ENCODE results near the gene ADCY3. TPM values are rescaled to one million over a fixed set of nuclear protein-coding genes. Genes with fewer than 3 reads are reported as not detected.

ADCY3 gene
- total RNA-seq, 1 donor from 2014 or later, result 38.6 TPM

DNA sequence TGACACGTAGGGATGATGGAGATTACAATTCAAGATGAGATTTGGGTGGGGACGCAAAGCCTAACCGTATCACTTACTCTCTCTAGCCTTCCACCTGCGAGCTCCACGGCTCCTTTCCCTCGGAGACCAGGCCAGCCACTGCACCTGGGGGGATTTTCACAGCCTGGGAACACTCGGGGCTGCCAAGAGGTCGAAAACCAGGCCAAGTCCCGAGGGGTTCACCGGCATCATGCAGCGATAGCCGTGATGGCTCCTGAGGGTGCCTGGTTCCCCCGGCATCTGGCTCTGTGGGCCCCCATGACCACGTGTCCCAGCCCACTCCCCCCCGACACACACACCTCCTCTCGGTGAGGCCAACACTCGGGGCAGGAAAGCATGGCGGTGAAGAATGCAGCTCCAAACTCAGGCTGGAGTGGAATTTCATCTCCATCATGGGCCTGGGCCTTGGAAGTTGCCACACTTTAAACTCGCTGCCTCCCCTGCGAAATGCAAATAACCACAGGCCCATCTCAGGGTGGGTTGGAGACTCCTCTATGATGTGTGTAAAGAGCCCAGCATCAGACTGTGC lies 32.6 kb downstream of the ADCY3 start:
- peaks cover 5% of the 10 kb centered on the region for H3K36me3 Mint-ChIP-seq
- DNase-seq (ENCODE audit: low spot score in 2 of 2, unreplicated experiment in 2 of 2), result no peak
- H3K4me1 Mint-ChIP-seq, result no peaks in the 10 kb centered on the region
- H3K27me3 Mint-ChIP-seq (ENCODE audit: low read depth), result no peaks in the 10 kb centered on the region
- H3K27ac Mint-ChIP-seq, result no peak overlapping the region
- peaks cover 3% of the 10 kb centered on the region for H3K9me3 Mint-ChIP-seq
- no peak overlapping the region for H3K4me3 Mint-ChIP-seq
- TF ChIP-seq, protein P1, sequence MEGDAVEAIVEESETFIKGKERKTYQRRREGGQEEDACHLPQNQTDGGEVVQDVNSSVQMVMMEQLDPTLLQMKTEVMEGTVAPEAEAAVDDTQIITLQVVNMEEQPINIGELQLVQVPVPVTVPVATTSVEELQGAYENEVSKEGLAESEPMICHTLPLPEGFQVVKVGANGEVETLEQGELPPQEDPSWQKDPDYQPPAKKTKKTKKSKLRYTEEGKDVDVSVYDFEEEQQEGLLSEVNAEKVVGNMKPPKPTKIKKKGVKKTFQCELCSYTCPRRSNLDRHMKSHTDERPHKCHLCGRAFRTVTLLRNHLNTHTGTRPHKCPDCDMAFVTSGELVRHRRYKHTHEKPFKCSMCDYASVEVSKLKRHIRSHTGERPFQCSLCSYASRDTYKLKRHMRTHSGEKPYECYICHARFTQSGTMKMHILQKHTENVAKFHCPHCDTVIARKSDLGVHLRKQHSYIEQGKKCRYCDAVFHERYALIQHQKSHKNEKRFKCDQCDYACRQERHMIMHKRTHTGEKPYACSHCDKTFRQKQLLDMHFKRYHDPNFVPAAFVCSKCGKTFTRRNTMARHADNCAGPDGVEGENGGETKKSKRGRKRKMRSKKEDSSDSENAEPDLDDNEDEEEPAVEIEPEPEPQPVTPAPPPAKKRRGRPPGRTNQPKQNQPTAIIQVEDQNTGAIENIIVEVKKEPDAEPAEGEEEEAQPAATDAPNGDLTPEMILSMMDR (IDR thresholded peaks at IDR 0.05; ENCODE audit: unreplicated experiment), result no peak

DNA sequence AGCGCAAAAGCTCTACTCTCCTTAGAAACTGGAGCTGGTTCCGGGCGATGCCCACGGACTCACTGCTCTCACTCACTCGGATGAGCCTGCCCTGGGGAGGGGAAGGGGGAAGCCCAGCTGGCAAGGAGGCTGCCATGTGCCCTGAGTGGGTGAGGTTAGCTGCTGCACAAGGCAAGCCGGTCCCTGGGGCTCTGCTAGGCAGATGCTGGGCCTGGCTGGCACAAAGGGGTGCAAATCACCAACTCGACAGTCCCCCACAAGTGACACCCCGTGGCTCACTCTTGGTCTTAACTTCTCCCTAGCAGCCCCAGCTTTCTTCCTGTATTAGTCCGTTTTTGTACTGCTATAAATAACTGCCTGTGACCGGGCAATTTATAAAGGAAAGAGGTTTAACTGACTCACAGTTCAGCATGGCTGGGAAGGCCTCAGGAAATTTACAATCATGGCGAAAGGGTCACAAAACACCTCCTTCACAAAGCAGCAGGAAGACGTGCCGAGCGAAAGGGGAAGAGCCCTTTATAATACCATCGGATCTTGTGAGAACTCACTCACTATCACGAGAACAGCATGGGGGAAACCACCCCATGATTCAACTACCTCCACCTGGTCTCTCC lies 33.2 kb downstream of the ADCY3 start:
- H3K4me1 Mint-ChIP-seq, result no peaks in the 10 kb centered on the region
- TF ChIP-seq, protein P1 (IDR thresholded peaks at IDR 0.05; ENCODE audit: unreplicated experiment), result no peak
- H3K36me3 Mint-ChIP-seq, result peaks cover 5% of the 10 kb centered on the region
- H3K9me3 Mint-ChIP-seq, result no peaks in the 10 kb centered on the region
- no peaks in the 10 kb centered on the region for H3K27me3 Mint-ChIP-seq (ENCODE audit: low read depth)
- H3K4me3 Mint-ChIP-seq, result no peak overlapping the region
- no peak overlapping the region for H3K27ac Mint-ChIP-seq
- DNase-seq (ENCODE audit: low spot score in 2 of 2, unreplicated experiment in 2 of 2), result no peak

DNA sequence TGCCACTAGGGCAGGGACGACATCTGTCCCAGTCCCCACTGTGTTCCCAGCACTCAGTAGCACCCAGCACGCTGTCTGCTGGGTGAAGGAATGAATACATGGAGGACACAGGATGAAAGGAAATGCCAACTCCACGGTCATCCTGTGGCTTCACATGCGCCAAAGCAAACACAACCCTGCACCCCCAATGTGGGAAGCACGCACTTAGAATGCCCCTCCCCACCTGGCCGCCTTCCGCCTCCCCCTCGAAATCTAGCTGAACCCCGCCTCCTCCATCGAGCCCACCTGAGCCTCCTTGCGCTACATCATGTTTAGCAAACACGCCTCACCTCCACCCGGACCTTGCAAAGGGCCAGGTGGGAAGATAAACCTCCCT lies 33.9 kb downstream of the ADCY3 start:
- Mint-ChIP-seq H3K9me3 (no peaks in the 10 kb centered on the region), H3K36me3 (peaks cover 2% of the 10 kb centered on the region), H3K27me3 (ENCODE audit: low read depth) (no peaks in the 10 kb centered on the region), H3K4me3 (no peak overlapping the region), H3K27ac (no peak overlapping the region), H3K4me1 (no peaks in the 10 kb centered on the region)
- TF ChIP-seq, protein P1 (IDR thresholded peaks at IDR 0.05; ENCODE audit: unreplicated experiment), result no peak
- DNase-seq (ENCODE audit: low spot score in 2 of 2, unreplicated experiment in 2 of 2), result no peak

DNA sequence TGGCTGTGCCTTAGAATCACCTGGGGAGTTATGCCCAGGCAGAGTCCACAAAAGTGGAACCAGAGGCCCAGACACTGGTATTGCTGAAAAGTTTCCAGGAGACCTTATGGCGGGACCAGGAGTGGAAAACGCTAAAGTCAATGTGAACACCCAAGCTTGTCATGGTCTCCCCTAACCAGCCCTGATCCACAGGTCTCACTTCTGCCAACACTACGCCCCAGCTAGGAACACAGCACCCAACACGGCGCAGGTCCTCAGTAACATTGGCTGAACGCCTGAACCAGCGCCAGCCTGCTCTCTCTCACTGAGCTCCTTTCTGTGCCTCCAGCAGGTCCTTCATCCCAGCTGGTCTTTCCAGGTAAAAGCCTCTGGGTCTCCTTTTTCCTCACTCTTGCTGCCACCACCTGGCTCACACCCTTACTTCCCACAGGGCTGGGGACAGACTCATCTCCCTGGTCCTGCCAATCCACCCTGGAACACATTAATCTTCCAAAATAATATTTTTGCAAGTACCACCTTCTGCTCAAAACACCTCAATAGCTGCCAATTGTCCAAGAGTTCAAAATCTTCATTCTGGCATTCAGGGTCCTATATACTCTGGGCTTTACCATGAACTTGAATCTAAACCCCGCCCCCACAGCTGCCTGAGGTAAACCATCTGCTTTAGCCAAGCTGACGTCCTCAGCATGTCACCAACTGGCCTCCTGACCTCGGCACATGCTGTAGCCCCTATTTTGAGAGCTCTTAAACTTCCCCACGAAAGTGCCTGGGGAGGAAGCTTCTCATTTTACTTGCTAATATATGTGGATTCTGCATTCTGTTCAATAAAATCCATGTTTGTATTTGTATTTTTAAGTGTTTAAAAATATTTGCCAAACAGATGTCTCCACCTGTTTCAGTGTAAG lies 34.6 kb downstream of the ADCY3 start:
- Mint-ChIP-seq H3K36me3 (peaks cover 2% of the 10 kb centered on the region), H3K9me3 (no peaks in the 10 kb centered on the region), H3K4me3 (no peak overlapping the region), H3K4me1 (no peaks in the 10 kb centered on the region), H3K27me3 (ENCODE audit: low read depth) (no peaks in the 10 kb centered on the region), H3K27ac (no peak overlapping the region)
- TF ChIP-seq, protein P1 (IDR thresholded peaks at IDR 0.05; ENCODE audit: unreplicated experiment), result no peak
- no peak for DNase-seq (ENCODE audit: low spot score in 2 of 2, unreplicated experiment in 2 of 2)

DNA sequence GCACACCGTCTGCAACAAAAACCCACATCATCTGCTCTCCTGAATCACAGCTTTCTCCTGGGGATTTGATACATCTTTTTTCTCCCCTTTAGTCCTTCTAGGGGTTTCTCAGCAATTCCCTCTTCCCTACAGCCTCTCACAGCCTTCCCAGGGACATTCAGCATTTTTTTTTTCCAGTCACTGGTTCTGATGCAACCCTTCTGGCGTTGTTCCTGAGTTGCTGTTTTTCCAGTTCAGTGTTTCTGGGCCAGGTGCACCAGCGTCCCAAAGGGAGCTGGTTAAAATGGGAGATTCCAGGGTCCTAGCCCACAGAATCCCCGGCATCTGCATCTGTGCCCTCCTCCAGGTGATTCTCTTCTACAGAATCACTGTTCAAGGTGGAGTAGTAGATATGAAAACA lies 36.1 kb downstream of the ADCY3 start:
- no peak for DNase-seq (ENCODE audit: low spot score in 2 of 2, unreplicated experiment in 2 of 2)
- H3K27me3 Mint-ChIP-seq (ENCODE audit: low read depth), result no peaks in the 10 kb centered on the region
- H3K9me3 Mint-ChIP-seq, result no peaks in the 10 kb centered on the region
- peaks cover 2% of the 10 kb centered on the region for H3K36me3 Mint-ChIP-seq
- H3K27ac Mint-ChIP-seq, result no peak overlapping the region
- H3K4me3 Mint-ChIP-seq, result no peak overlapping the region
- no peaks in the 10 kb centered on the region for H3K4me1 Mint-ChIP-seq
- TF ChIP-seq, protein P1 (IDR thresholded peaks at IDR 0.05; ENCODE audit: unreplicated experiment), result no peak
